RWPE1 (cell line): ENCODE measurements around the gene IFI30.

Experiments used
- CTCF ChIA-PET: fragments of 350-600 bp; sonication (Branson Sonifier 250); formaldehyde crosslinking; extraction: SDS; loops from one replicate; lab custom pipeline; 2021; lab: Yijun Ruan, JAX
- POLR2A ChIA-PET: fragments of 400-600 bp; formaldehyde crosslinking; extraction: SDS; loops from one replicate; lab custom pipeline; 2020; ENCODE audit warnings: antibody characterized with exemption; ENCODE audit not compliant: low non-redundant PET; lab: Yijun Ruan, JAX
- DNase-seq: peaks from one replicate; pipeline ENCODE4 v3.0.0; 2012; ENCODE audit warnings: low spot score
- H3K27ac ChIP-seq: fragments of 450-650 bp; 2 replicates; pipeline ENCODE4 v1.5.1; 2017
- TF ChIP-seq, protein P1 (sequence below): fragments of 450-650 bp; conservative IDR thresholded peaks from 2 replicates; pipeline ENCODE4 v1.5.1; 2017; ENCODE audit warnings: low read depth, mild to moderate bottlenecking

Gene IFI30

GRCh38 chr19:18150776-18151624 lies 22.6 kb upstream of the IFI30 start:
- POLR2A ChIA-PET: no interaction called here
- no peak for DNase-seq
- H3K27ac ChIP-seq: peak overlapping the region; percentile 99
- CTCF ChIA-PET: interaction anchor here (0.6 to 1.8 kb wide), 3 partner anchors 11 to 298 kb away, joined by 3 to 5 read pairs (median 3); no protein-coding TSS in a partner anchor
- TF ChIP-seq, protein P1, sequence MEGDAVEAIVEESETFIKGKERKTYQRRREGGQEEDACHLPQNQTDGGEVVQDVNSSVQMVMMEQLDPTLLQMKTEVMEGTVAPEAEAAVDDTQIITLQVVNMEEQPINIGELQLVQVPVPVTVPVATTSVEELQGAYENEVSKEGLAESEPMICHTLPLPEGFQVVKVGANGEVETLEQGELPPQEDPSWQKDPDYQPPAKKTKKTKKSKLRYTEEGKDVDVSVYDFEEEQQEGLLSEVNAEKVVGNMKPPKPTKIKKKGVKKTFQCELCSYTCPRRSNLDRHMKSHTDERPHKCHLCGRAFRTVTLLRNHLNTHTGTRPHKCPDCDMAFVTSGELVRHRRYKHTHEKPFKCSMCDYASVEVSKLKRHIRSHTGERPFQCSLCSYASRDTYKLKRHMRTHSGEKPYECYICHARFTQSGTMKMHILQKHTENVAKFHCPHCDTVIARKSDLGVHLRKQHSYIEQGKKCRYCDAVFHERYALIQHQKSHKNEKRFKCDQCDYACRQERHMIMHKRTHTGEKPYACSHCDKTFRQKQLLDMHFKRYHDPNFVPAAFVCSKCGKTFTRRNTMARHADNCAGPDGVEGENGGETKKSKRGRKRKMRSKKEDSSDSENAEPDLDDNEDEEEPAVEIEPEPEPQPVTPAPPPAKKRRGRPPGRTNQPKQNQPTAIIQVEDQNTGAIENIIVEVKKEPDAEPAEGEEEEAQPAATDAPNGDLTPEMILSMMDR: no peak

- CTCF ChIA-PET: interaction anchor here (0.9 to 1.8 kb wide), 2 partner anchors 15 kb away, joined by 4 to 5 read pairs; no protein-coding TSS in a partner anchor
- DNase-seq: peak; percentile 95
- TF ChIP-seq, protein P1: peak; percentile 76
- H3K27ac ChIP-seq: peak overlapping the region; percentile 99
- POLR2A ChIA-PET: no interaction called here
Observed at GRCh38 chr19:18152442-18152816, 21.2 kb upstream of the IFI30 start.

DNA sequence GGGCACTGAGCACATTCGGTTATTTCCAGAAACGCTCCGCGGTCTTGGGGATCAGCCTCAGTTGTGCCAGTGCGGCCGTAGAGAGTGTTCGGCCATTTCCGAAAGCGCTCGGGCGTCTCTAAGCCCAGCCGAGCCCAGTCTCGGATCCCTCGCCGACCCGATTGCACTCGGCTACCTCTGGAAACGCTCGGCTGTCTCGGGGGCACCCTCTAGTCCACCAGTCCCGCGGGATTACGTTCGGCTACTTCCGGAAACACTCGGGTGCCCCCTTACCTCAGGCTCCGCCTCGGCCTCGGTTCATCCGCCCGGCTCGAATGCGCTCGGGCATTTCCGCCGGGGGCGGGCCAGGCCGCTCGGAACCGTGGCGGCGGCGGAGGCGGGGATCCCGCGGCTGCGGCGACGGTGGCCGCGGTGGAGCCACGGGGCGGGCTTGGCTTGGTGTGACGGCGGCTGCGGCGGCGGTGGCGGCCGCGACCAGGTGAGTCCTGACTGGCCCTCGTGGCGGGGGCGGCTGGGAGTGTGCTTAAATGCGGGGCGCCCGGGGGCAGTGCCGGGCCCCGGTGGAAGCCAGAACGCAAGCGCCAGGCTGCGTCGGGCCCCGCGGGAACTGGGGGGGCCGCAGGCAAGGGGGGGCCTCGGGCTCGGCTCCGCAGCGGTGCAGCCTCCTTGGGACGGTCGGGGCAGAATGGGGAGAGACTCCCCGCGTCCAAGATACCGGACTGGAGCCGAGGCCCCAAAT lies 20.6 kb upstream of the IFI30 start, which contains the start of gene PIK3R2:
Gene PIK3R2 (plus strand): TSS at position 347 of the 739 bp plus-strand sequence. CDS start 2,717 bp downstream, outside the sequence.
- DNase-seq: peak; percentile 99
- POLR2A ChIA-PET: no interaction called here
- H3K27ac ChIP-seq: peak within 1 kb of the TSS; percentile 99
- CTCF ChIA-PET: interaction anchor here (1.8 kb wide), 1 partner anchor 14 kb away, joined by 5 read pairs; no protein-coding TSS in a partner anchor
- TF ChIP-seq, protein P1: peak; percentile 29; the same call in 1 of the 2 replicates

- no peak for DNase-seq
- TF ChIP-seq, protein P1: no peak
- POLR2A ChIA-PET: no interaction called here
- H3K27ac ChIP-seq: peak overlapping the region; percentile 99
- CTCF ChIA-PET: interaction anchor here (0.5 to 0.9 kb wide), 2 partner anchors 14 to 146 kb away, joined by 3 read pairs; no protein-coding TSS in a partner anchor
Observed at GRCh38 chr19:18153556-18154134, 20.0 kb upstream of the IFI30 start.

DNA sequence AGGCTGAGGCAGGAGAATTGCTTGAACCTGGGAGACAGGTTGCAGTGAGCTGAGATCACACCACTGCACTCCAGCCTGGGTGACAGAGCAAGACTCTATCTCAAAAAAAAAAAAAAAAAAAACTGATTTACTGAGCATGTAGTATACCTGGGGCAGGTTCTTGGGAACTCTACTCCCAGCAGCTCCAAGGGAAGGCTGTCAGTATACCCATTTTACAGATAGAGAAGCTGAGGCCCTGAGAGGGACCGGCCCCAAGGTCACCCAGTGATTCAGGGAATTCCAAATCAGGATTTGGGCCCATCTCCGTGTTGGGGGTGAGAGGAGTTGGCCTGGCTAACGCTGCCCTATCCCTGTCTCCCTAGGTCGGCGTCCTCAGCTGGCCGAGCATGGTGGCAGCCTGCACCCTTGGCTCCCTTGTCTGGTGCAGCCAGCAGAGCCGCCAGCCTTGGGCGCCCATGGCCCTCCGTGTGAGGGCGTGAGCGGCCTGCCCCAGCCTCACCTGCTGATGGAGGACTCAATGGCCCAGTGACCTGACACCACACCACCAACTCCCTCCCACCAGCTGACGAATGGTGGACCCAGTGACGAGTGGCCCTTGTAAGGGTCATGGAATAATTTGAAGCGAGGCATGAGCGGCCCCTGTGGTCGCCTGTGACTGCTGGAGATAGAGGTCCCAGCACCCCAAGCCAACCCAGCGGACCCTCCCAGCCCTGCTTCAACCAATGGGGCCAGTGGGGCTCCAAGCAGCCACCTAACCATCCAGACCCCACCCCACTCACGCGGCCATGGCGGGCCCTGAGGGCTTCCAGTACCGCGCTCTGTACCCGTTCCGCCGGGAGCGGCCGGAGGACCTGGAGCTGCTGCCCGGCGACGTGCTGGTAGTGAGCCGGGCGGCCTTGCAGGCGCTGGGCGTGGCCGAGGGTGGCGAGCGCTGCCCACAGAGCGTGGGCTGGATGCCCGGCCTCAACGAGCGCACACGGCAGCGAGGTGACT lies 18.2 kb upstream of the IFI30 start:
- ChIA-PET POLR2A (no interaction called here), CTCF (interaction anchor here (1.1 to 1.5 kb wide), 2 partner anchors 13 to 96 kb away, joined by 3 to 4 read pairs; no protein-coding TSS in a partner anchor)
- TF ChIP-seq, protein P1: no peak
- H3K27ac ChIP-seq: peak overlapping the region; percentile 99
- DNase-seq: no peak
